A673 (cell line): ENCODE results near the gene SCAP. TPM values are rescaled to one million over a fixed set of nuclear protein-coding genes. Genes with fewer than 3 reads are reported as not detected.

Experiments
- BruUV-seq: library from RNA; stranded (reverse); fragments of 400-500 nt; replicated peaks from 2 replicates; lab custom pipeline; 2021; lab: Mats Ljungman, UMichigan
- CTCF ChIA-PET: fragments of 300-600 bp; sonication (Branson Sonifier 250); formaldehyde crosslinking; loops from one replicate; lab custom pipeline; 2022; ENCODE audit warnings: antibody characterized with exemption; lab: Charles Lee
- POLR2A ChIA-PET: fragments of 300-600 bp; sonication (Branson Sonifier 250); formaldehyde crosslinking; loops from one replicate; lab custom pipeline; 2022; ENCODE audit warnings: antibody characterized with exemption; ENCODE audit not compliant: low non-redundant PET; lab: Charles Lee
- DNase-seq: peaks from one replicate; pipeline ENCODE4 v3.0.0-alpha.2; 2015; ENCODE audit warnings: low spot score
- H3K27ac ChIP-seq: fragments of 200-600 bp; sonication (generic); 2 replicates; pipeline ENCODE4 v1.5.1; 2016; ENCODE audit warnings: mixed run types, low read depth, mild to moderate bottlenecking, mixed read lengths, antibody characterized with exemption, low read length; ENCODE audit not compliant: poor library complexity, severe bottlenecking
- H3K27me3 ChIP-seq: fragments of 200-600 bp; sonication (generic); replicated peaks from 2 replicates; pipeline ENCODE4 v1.6.1; 2017; ENCODE audit warnings: mixed run types, low read depth, mild to moderate bottlenecking, mixed read lengths, antibody characterized with exemption, low read length; ENCODE audit not compliant: insufficient read depth, poor library complexity
- H3K36me3 ChIP-seq: fragments of 200-600 bp; sonication (generic); 2 replicates; pipeline ENCODE4 v1.6.1; 2016; ENCODE audit warnings: mixed run types, mild to moderate bottlenecking, mixed read lengths, antibody characterized with exemption, low read length; ENCODE audit not compliant: insufficient read depth, poor library complexity, severe bottlenecking
- H3K4me1 ChIP-seq: fragments of 200-600 bp; sonication (generic); 2 replicates; pipeline ENCODE4 v1.6.1; 2017; ENCODE audit warnings: mixed run types, mild to moderate bottlenecking, mixed read lengths, antibody characterized with exemption, low read length; ENCODE audit not compliant: insufficient read depth, poor library complexity, severe bottlenecking
- H3K4me3 ChIP-seq: fragments of 200-600 bp; sonication (generic); 2 replicates; pipeline ENCODE4 v1.5.1; 2016; ENCODE audit warnings: low read depth, mixed run types, mild to moderate bottlenecking, mixed read lengths, low read length; ENCODE audit not compliant: poor library complexity, severe bottlenecking
- H3K9me3 ChIP-seq: fragments of 200-600 bp; sonication (generic); 2 replicates; pipeline ENCODE4 v1.6.1; 2016; ENCODE audit warnings: mixed run types, low read depth, mild to moderate bottlenecking, mixed read lengths, antibody characterized with exemption, low read length; ENCODE audit not compliant: poor library complexity, severe bottlenecking
- EZH2 ChIP-seq: fragments of 200-600 bp; sonication (generic); IDR thresholded peaks from 2 replicates; pipeline ENCODE4 v1.6.1; 2017; ENCODE audit warnings: borderline replicate concordance, low read depth, mild to moderate bottlenecking, mixed read lengths, antibody characterized with exemption, low read length; ENCODE audit not compliant: poor library complexity, severe bottlenecking
- intact Hi-C: fragments of 100-400 bp; cut with micrococcal nuclease; formaldehyde crosslinking; loops from one replicate; pipeline ENCODE4 v1.10.0; 2022; ENCODE audit not compliant: unreplicated experiment
- total RNA-seq: library from RNA; stranded (reverse); gene quantifications from 2 replicates; pipeline ENCODE4 v1.2.3, GENCODE V29; 2021
- TF ChIP-seq, protein P1 (sequence below): fragments of 300-800, 200-600 bp; sonication (generic); conservative IDR thresholded peaks from 2 replicates; pipeline ENCODE4 v1.5.1; 2017; ENCODE audit warnings: low read depth, mild to moderate bottlenecking, antibody characterized with exemption, low read length, moderate library complexity, mixed read lengths

Gene SCAP
- total RNA-seq, 1 experiment from 2014 or later = 43.4 TPM

- intact Hi-C loops = no loop called here
- H3K9me3 ChIP-seq = no peaks in the 10 kb centered on the region
- peaks cover 10% of the 10 kb centered on the region for H3K36me3 ChIP-seq
- no peak overlapping the region for H3K27ac ChIP-seq
- BruUV-seq = no TSS peak
- no peaks in the 10 kb centered on the region for H3K27me3 ChIP-seq
- ChIA-PET POLR2A (no interaction called here), CTCF (no interaction called here)
- TF ChIP-seq, protein P1, sequence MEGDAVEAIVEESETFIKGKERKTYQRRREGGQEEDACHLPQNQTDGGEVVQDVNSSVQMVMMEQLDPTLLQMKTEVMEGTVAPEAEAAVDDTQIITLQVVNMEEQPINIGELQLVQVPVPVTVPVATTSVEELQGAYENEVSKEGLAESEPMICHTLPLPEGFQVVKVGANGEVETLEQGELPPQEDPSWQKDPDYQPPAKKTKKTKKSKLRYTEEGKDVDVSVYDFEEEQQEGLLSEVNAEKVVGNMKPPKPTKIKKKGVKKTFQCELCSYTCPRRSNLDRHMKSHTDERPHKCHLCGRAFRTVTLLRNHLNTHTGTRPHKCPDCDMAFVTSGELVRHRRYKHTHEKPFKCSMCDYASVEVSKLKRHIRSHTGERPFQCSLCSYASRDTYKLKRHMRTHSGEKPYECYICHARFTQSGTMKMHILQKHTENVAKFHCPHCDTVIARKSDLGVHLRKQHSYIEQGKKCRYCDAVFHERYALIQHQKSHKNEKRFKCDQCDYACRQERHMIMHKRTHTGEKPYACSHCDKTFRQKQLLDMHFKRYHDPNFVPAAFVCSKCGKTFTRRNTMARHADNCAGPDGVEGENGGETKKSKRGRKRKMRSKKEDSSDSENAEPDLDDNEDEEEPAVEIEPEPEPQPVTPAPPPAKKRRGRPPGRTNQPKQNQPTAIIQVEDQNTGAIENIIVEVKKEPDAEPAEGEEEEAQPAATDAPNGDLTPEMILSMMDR = no peak
- no peak for TF ChIP-seq EZH2
- H3K4me1 ChIP-seq = no peaks in the 10 kb centered on the region
- DNase-seq = no peak
- no peak overlapping the region for H3K4me3 ChIP-seq
Observed at GRCh38 chr3:47496892-47497291, 21.2 kb upstream of the SCAP start.

DNA sequence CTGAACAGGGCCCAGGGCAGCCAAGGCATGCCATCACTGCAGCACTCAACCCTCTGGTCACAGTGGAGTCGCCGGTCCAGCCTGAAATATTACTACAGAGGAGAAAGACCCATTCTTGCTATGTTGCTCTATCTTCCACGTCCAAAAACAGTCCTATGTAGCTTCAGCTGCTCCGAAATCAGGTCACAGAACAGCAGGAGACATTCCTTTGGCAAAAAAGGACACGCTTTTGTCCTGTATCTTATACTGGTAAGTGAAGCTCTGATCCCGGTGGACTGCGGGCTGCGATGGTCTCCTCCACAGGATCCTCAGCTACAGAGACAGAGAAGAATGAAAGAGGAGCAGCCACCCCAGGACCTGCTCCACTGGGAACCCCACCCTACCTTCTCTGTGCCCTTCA, 20.1 kb upstream of the SCAP start:
- H3K27me3 ChIP-seq = no peaks in the 10 kb centered on the region
- no peaks in the 10 kb centered on the region for H3K4me1 ChIP-seq
- no peaks in the 10 kb centered on the region for H3K9me3 ChIP-seq
- intact Hi-C loops = no loop called here
- H3K36me3 ChIP-seq = peaks cover 8% of the 10 kb centered on the region
- no peak overlapping the region for H3K27ac ChIP-seq
- no peak for DNase-seq
- BruUV-seq = no TSS peak
- POLR2A ChIA-PET = no interaction called here
- H3K4me3 ChIP-seq = no peak overlapping the region
- TF ChIP-seq, protein P1 = no peak
- no peak for TF ChIP-seq EZH2
- CTCF ChIA-PET = no interaction called here

DNA sequence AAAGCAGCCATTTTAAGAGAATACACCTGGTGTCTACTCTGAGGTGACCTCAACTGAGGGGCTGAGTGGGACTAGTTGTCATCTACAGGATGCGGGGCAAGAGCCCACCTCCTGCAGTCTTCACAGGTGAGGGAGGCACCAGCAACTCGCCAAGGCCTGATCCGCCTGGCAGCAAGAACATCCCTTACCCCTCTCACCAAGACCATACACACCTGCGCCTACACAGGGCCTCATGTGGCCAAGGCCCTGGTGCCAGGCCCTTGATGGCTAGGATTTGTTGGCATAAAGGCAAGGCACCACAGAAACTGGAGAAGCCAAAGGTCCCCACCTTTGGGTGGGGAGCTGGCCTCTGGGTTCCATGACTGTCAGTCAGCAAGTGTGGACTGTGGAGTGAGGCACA, 19.4 kb upstream of the SCAP start:
- intact Hi-C loops = no loop called here
- no peak overlapping the region for H3K27ac ChIP-seq
- H3K4me3 ChIP-seq = no peak overlapping the region
- no peaks in the 10 kb centered on the region for H3K27me3 ChIP-seq
- BruUV-seq = no TSS peak
- CTCF ChIA-PET = no interaction called here
- POLR2A ChIA-PET = no interaction called here
- H3K4me1 ChIP-seq = no peaks in the 10 kb centered on the region
- peaks cover 6% of the 10 kb centered on the region for H3K36me3 ChIP-seq
- DNase-seq = no peak
- H3K9me3 ChIP-seq = no peaks in the 10 kb centered on the region
- TF ChIP-seq, protein P1 = no peak
- no peak for TF ChIP-seq EZH2
